Measurements from ENCODE around the gene BLOC1S4. TPM values are rescaled to one million over a fixed set of nuclear protein-coding genes. Genes with fewer than 3 reads are reported as not detected.
A peak's percentile ranks its signal among the peaks of the same experiment; 100 is the strongest.

The BLOC1S4 gene
- total RNA-seq, 3 donors from 2014 or later, result 18.9 to 23.6 (median 19.8) TPM

DNA sequence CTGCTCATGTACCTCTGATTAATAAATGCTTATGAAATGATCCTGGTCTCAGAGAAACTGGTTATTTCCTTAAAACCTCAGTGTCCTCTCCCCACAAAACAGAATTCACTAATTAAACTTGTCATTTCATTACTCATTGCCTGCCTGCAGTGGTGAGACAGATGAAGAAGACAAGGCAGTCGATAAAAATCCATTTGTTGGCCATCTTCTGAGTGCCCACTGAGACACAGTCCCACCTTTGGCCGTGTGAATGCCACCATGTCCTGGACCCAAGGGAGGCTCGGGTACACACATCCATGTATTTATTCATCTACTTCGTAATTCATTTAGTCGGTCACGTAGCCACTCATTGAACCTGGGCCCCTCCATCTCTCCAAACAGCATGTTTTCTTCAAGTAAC, 18.8 kb upstream of the BLOC1S4 start:
- Histone ChIP-seq H3K4me1 (peaks cover 3 to 10% of the 10 kb centered on the region in 2 donors), H3K4me3 (no peak overlapping the region), H3K27me3 (peaks cover 0 to 3% of the 10 kb centered on the region in 2 donors), H3K27ac (peak overlapping the region; percentile 84 to 88), H3K36me3 (no peaks in the 10 kb centered on the region), H3K9me3 (no peaks in the 10 kb centered on the region)
- TF ChIP-seq POLR2A (IDR thresholded peaks at IDR 0.05) (no peak), POLR2AphosphoS5 (IDR thresholded peaks at IDR 0.05) (no peak)
- TF ChIP-seq, protein P1, sequence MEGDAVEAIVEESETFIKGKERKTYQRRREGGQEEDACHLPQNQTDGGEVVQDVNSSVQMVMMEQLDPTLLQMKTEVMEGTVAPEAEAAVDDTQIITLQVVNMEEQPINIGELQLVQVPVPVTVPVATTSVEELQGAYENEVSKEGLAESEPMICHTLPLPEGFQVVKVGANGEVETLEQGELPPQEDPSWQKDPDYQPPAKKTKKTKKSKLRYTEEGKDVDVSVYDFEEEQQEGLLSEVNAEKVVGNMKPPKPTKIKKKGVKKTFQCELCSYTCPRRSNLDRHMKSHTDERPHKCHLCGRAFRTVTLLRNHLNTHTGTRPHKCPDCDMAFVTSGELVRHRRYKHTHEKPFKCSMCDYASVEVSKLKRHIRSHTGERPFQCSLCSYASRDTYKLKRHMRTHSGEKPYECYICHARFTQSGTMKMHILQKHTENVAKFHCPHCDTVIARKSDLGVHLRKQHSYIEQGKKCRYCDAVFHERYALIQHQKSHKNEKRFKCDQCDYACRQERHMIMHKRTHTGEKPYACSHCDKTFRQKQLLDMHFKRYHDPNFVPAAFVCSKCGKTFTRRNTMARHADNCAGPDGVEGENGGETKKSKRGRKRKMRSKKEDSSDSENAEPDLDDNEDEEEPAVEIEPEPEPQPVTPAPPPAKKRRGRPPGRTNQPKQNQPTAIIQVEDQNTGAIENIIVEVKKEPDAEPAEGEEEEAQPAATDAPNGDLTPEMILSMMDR (IDR thresholded peaks at IDR 0.05), result no peak
- intact Hi-C loops (cut with DNase I; ENCODE audit: low total_unique reads), result no loop called here
- DNase-seq (ENCODE audit: low spot score in 2 of 2), result no peak

DNA sequence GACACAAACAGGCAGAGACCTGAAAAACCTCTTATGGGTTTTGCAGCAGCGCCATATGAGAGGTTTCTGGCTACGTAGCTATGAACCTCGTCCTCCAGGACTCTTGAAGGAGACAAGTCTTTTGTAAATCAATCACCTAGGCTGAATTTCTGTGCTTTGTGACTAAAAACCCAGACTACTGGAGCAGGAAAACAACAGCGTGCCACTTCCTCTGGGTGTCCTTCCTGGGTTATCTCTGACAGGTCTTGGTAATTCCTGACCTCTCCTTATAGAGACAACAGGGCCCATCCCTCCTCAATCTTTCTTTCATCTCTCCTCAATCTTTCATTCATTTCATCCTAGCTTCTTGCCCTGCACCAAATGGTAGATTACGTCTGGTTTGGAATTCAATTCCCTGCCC, 16.6 kb upstream of the BLOC1S4 start:
- no peak for DNase-seq (ENCODE audit: low spot score in 2 of 2)
- Histone ChIP-seq H3K4me3 (no peak overlapping the region), H3K9me3 (no peaks in the 10 kb centered on the region), H3K27me3 (peaks cover 0 to under 1% of the 10 kb centered on the region in 2 donors), H3K36me3 (no peaks in the 10 kb centered on the region), H3K4me1 (peaks cover 3 to 15% of the 10 kb centered on the region in 2 donors), H3K27ac (no peak overlapping the region)
- intact Hi-C loops (cut with DNase I; ENCODE audit: low total_unique reads), result no loop called here
- TF ChIP-seq POLR2A (IDR thresholded peaks at IDR 0.05) (no peak), POLR2AphosphoS5 (IDR thresholded peaks at IDR 0.05) (no peak)
- TF ChIP-seq, protein P1 (IDR thresholded peaks at IDR 0.05), result no peak

DNA sequence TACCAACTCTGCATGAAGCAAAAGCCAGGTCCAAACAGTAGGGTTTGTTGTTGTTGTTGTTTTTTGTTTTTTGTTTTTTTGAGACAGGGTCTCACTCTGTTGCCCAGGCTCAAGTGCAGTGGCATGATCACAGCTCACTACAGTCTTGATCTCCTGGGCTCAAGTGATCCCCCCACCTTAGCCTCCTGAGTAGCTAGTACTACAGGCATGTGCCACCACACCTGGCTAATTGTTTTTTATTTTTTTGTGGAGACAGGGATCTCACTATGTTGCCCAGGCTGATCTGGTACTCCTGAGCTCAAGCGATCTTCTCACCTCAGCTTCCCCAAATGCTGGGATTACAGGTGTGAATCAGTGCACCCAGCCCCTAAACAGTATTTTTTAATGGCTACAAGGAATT, 16.1 kb upstream of the BLOC1S4 start:
- TF ChIP-seq POLR2A (IDR thresholded peaks at IDR 0.05) (no peak), POLR2AphosphoS5 (IDR thresholded peaks at IDR 0.05) (no peak)
- TF ChIP-seq, protein P1 (IDR thresholded peaks at IDR 0.05), result no peak
- Histone ChIP-seq H3K4me3 (no peak overlapping the region), H3K27ac (no peak overlapping the region), H3K4me1 (peaks cover 3 to 15% of the 10 kb centered on the region in 2 donors), H3K27me3 (no peaks in the 10 kb centered on the region), H3K9me3 (no peaks in the 10 kb centered on the region), H3K36me3 (no peaks in the 10 kb centered on the region)
- intact Hi-C loops (cut with DNase I; ENCODE audit: low total_unique reads), result no loop called here
- DNase-seq (ENCODE audit: low spot score in 2 of 2), result no peak

DNA sequence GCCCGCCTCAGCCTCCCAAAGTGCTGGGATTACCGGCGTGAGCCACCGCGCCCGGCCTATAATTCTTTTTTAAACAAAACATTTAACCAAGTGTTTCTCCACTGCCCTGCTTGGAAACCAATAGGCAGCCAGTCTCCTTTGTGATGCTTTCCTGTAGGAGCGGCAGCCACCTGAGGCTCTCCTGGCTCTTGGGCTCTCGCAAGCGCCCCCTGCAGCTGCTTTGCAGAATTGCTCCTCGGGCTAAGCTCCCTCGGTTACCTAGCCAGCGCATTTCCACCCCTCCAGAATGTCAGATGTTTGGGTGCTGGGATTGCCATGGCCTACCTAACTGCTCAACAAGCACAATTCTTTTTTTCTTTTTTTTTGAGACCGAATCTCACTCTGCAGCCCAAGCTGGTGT, 14.6 kb upstream of the BLOC1S4 start:
- intact Hi-C loops (cut with DNase I; ENCODE audit: low total_unique reads), result no loop called here
- no peak for DNase-seq (ENCODE audit: low spot score in 2 of 2)
- Histone ChIP-seq H3K4me3 (no peak overlapping the region), H3K4me1 (peaks cover 0 to 18% of the 10 kb centered on the region in 2 donors), H3K9me3 (no peaks in the 10 kb centered on the region), H3K27ac (no peak overlapping the region), H3K36me3 (no peaks in the 10 kb centered on the region), H3K27me3 (no peaks in the 10 kb centered on the region)
- TF ChIP-seq POLR2AphosphoS5 (IDR thresholded peaks at IDR 0.05) (no peak), POLR2A (IDR thresholded peaks at IDR 0.05) (no peak)
- TF ChIP-seq, protein P1 (IDR thresholded peaks at IDR 0.05), result no peak

DNA sequence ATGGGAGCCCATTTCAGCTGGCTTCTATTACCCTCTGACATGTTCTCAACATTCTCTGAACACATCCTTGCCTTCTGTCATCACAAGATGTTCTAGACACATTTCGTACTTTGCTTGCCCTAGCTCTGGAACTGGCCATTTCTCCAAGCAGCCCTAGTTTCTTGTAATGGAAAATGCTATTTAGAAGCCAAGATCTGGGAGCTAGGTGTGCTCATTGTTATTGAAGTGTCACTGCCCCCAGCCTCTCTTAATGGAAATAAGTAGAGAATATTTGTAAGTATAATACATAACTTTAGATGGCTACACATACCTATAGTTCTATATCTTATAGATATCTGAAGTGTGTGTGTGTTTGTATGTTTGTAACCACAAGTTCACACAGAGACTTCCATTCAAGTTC, 13.2 kb upstream of the BLOC1S4 start:
- TF ChIP-seq POLR2AphosphoS5 (IDR thresholded peaks at IDR 0.05) (no peak), POLR2A (IDR thresholded peaks at IDR 0.05) (no peak)
- TF ChIP-seq, protein P1 (IDR thresholded peaks at IDR 0.05), result no peak
- H3K36me3 ChIP-seq, result no peaks in the 10 kb centered on the region
- no peaks in the 10 kb centered on the region for H3K27me3 ChIP-seq
- peaks cover 0 to 24% of the 10 kb centered on the region in 2 donors for H3K4me1 ChIP-seq
- intact Hi-C loops (cut with DNase I; ENCODE audit: low total_unique reads), result no loop called here
- H3K27ac ChIP-seq, result no peak overlapping the region
- DNase-seq (ENCODE audit: low spot score in 2 of 2), result no peak
- no peak overlapping the region for H3K4me3 ChIP-seq
- no peaks in the 10 kb centered on the region for H3K9me3 ChIP-seq
